HEK293T (cell line): Measurements from ENCODE around the gene SCAF11.
"Not testable (repeated sequence)": the region's sequence is repeated elsewhere in the genome, so short reads cannot be mapped to it uniquely, and the experiment has no call there.

ENCODE experiments used
- CTCF ChIA-PET: fragments of 350-600 bp; formaldehyde crosslinking; extraction: SDS; loops from one replicate; lab custom pipeline; 2021; ENCODE audit warnings: antibody characterized with exemption, inconsistent platforms; lab: Yijun Ruan, JAX
- POLR2A ChIA-PET: fragments of 350-600 bp; formaldehyde crosslinking; extraction: SDS; loops from one replicate; lab custom pipeline; 2020; ENCODE audit warnings: antibody characterized with exemption, inconsistent platforms; lab: Yijun Ruan, JAX
- DNase-seq: peaks from one replicate; pipeline ENCODE4 v3.0.0; 2012; ENCODE audit warnings: mixed read lengths; ENCODE audit errors: extremely low spot score
- ARNT ChIP-seq: fragments of 450-650 bp; IDR thresholded peaks from 2 replicates; pipeline ENCODE4 v1.6.1; 2017; ENCODE audit warnings: mild to moderate bottlenecking
- BHLHE40 ChIP-seq: fragments of 450-650 bp; IDR thresholded peaks from 2 replicates; pipeline ENCODE4 v1.6.1; 2016; ENCODE audit warnings: mild to moderate bottlenecking, moderate library complexity, borderline replicate concordance
- CTBP1 ChIP-seq: fragments of 450-650 bp; IDR thresholded peaks from 2 replicates; pipeline ENCODE4 v1.6.1; 2016; ENCODE audit warnings: borderline replicate concordance
- ELF4 ChIP-seq: fragments of 450-650 bp; IDR thresholded peaks from 2 replicates; pipeline ENCODE4 v1.6.1; 2017; ENCODE audit warnings: antibody characterized with exemption
- FOXA1 ChIP-seq: fragments of 450-650 bp; IDR thresholded peaks from 2 replicates; pipeline ENCODE4 v1.6.1; 2016; ENCODE audit warnings: mild to moderate bottlenecking
- FOXK2 ChIP-seq: fragments of 450-650 bp; IDR thresholded peaks from 2 replicates; pipeline ENCODE4 v1.6.1; 2016; ENCODE audit warnings: mild to moderate bottlenecking
- FOXM1 ChIP-seq: fragments of 450-650 bp; IDR thresholded peaks from 2 replicates; pipeline ENCODE4 v1.6.1; 2017; ENCODE audit warnings: mild to moderate bottlenecking, borderline replicate concordance
- HDGF ChIP-seq: fragments of 450-650 bp; IDR thresholded peaks from 2 replicates; pipeline ENCODE4 v1.6.1; 2017; ENCODE audit warnings: antibody characterized with exemption, borderline replicate concordance
- L3MBTL2 ChIP-seq: fragments of 450-650 bp; conservative IDR thresholded peaks from 2 replicates; pipeline ENCODE4 v1.6.1; 2016; ENCODE audit warnings: mild to moderate bottlenecking
- LEF1 ChIP-seq: fragments of 450-650 bp; IDR thresholded peaks from 2 replicates; pipeline ENCODE4 v1.6.1; 2017; ENCODE audit warnings: mild to moderate bottlenecking, borderline replicate concordance
- NFRKB ChIP-seq: fragments of 450-650 bp; IDR thresholded peaks from 2 replicates; pipeline ENCODE4 v1.6.1; 2016; ENCODE audit warnings: mild to moderate bottlenecking, moderate library complexity
- SP1 ChIP-seq: fragments of 450-650 bp; IDR thresholded peaks from 2 replicates; pipeline ENCODE4 v1.6.1; 2017
- SUZ12 ChIP-seq: fragments of 450-650 bp; IDR thresholded peaks from 2 replicates; pipeline ENCODE4 v1.6.1; 2016; ENCODE audit warnings: mild to moderate bottlenecking
- TARDBP ChIP-seq: fragments of 450-650 bp; IDR thresholded peaks from 2 replicates; pipeline ENCODE4 v1.6.1; 2016
- ZNF384 ChIP-seq: fragments of 450-650 bp; IDR thresholded peaks from 2 replicates; pipeline ENCODE4 v1.6.1; 2016
- TF ChIP-seq, protein P1 (sequence below): fragments of 450-650 bp; IDR thresholded peaks from 2 replicates; pipeline ENCODE4 v1.6.1; 2016

SCAF11 gene

DNA sequence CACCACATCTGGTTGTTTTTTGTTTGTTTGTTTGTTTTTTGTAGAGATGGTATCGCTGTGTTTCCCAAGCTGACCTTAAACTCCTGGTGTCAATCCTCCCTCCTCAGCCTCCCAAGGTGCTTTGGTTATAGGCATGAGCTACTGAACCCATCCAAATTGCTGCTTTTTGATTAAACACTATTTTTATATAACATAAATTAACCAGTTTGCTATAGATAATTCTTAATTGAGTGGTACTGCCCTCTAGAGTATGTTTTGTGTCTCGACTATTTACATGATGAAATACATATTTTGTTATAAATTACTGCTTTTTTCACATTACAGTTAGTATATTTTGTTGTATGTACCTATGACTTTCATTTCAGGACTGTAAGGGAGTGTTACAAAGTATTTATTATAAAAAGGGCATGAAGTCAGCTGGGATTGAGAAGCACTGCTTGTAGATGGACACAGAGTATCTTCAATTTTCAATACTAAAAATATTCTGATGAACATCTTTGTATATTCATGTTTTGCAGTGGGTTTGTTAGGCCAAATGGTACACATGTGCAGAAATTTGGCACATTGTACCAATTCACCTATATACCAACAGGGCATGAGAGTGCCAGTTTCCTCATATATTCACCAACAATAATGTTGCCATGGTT lies 14.9 kb upstream of the SCAF11 start:
- no peak for DNase-seq
- TF ChIP-seq TARDBP (no peak), HDGF (no peak), ZNF384 (no peak), ARNT (no peak), SUZ12 (no peak), SP1 (no peak), L3MBTL2 (no peak), FOXA1 (no peak), FOXM1 (no peak), FOXK2 (no peak), LEF1 (no peak), BHLHE40 (no peak), CTBP1 (no peak), NFRKB (no peak), ELF4 (no peak)
- TF ChIP-seq, protein P1, sequence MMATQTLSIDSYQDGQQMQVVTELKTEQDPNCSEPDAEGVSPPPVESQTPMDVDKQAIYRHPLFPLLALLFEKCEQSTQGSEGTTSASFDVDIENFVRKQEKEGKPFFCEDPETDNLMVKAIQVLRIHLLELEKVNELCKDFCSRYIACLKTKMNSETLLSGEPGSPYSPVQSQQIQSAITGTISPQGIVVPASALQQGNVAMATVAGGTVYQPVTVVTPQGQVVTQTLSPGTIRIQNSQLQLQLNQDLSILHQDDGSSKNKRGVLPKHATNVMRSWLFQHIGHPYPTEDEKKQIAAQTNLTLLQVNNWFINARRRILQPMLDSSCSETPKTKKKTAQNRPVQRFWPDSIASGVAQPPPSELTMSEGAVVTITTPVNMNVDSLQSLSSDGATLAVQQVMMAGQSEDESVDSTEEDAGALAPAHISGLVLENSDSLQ, result no peak
- CTCF ChIA-PET, result interaction anchor here (0.5 to 0.6 kb wide), 2 partner anchors 18 to 120 kb away, joined by 3 read pairs; no protein-coding TSS in a partner anchor
- POLR2A ChIA-PET, result no interaction called here

DNA sequence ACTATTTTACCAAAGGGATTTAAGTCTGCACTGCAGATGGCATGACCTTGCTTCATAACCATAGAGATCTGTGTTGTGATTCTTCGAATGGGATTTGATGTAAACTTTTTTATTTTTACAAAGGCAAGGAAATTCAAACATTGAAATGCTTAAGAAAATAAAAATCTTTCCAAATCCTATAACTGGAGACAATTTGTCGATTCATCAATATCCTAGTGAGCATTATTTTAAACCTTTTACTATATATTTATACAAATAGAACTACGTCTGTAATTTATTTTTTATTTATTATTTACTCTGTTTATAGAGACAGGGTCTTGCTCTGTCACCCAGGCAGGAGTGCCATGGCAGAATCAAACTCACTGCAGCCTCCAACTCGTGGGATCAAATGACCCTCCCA lies 14.3 kb upstream of the SCAF11 start:
- ChIA-PET POLR2A (no interaction called here), CTCF (interaction anchor here (0.5 kb wide), 1 partner anchor 120 kb away, joined by 3 read pairs; no protein-coding TSS in a partner anchor)
- no peak for DNase-seq
- no peak for TF ChIP-seq SUZ12
- TF ChIP-seq, protein P1, result no peak
- no peak for TF ChIP-seq ELF4

DNA sequence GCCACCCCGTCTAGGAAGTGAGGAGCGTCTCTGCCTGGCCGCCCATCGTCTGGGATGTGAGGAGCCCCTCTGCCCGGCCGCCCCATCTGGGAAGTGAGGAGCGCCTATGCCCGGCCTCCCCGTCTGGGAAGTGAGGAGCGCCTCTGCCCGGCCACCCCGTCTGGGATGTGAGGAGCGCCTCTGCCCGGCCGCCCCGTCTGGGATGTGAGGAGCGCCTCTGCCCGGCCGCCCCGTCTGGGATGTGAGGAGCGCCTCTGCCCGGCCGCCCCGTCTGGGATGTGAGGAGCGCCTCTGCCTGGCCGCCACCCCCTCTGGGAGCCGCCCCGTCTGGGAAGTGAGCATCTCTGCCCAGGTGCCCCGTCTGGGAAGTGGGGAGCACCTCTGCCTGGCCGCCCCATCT lies 9.7 kb upstream of the SCAF11 start:
- CTCF ChIA-PET, POLR2A ChIA-PET, DNase-seq: not testable (repeated sequence)

GRCh38 chr12:45994736-45995135 lies 4.4 kb upstream of the SCAF11 start:
- ChIA-PET POLR2A (no interaction called here), CTCF (no interaction called here)
- TF ChIP-seq FOXM1 (no peak), BHLHE40 (no peak), TARDBP (no peak)
- DNase-seq, result no peak

DNA sequence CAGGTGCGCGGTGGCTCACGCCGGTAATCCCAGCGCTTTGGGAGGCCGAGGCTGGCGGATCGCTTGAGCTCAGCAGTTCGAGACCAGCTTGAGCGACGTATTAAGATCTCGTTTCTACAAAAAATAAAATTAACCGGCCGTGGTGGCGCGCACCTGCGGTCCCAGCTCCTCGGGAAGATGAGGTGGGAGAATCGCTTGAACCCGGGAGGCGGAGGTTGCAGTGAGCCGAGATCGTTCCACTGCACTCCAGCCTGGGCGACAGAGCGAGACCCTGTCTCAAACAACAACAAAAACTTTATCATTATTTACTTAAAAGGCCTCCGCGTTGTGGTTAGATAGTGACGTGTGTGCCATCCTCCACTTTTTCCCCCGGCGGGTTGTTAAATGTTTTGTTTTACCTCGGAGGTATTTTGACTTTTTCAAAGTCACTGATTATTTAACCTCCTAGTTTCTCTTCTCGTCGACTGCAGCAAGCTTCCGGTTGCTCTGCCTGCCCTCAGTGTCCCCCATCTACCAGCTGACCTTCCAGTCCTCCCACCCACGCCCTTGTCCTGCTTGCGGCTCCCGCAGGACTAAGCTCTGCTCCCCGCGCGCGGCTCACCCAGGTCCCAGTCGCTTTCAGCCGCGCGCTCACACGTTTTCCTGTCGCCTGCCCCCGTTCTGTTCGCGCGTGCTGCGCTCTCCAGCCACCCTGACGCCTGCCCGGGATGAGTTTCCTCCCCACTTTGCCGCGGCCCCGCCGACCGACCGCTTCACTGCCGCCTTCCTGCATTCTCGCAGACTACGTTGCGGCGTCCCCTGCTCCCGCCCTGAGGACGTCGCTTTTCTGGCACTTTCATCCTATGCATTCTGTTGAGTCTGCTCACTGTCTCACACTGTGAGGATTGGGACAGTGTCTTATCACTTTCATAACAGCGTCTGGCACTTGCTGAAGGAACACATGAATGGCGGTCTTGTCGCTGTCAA lies 1.2 kb upstream of the SCAF11 start:
- peak; percentile 68 for DNase-seq
- CTCF ChIA-PET, result interaction anchor here (0.7 to 1.0 kb wide), 3 partner anchors 53 to 360 kb away, joined by 3 to 4 read pairs (median 4); no protein-coding TSS in a partner anchor
- TF ChIP-seq ELF4 (0 out of 2 replicates have a peak, but pooled peaks have one; percentile 10), HDGF (no peak), L3MBTL2 (peak; percentile 90), FOXA1 (no peak)
- POLR2A ChIA-PET, result interaction anchor here (0.8 to 3.3 kb wide), 9 partner anchors 10 to 670 kb away, joined by 3 to 12 read pairs (median 5); no protein-coding TSS in a partner anchor

GRCh38 chr12:45989721-45990467 lies 480 bp downstream of the SCAF11 start:
- TF ChIP-seq HDGF (no peak), ZNF384 (no peak), ELF4 (no peak), CTBP1 (no peak), SP1 (no peak), L3MBTL2 (no peak)
- TF ChIP-seq, protein P1, result no peak
- ChIA-PET POLR2A (interaction anchor here (0.7 to 3.3 kb wide), 3 partner anchors 206 to 262 kb away, joined by 3 to 12 read pairs (median 5); partner anchors contain the start of gene ARID2), CTCF (interaction anchor here (0.6 to 1.0 kb wide), 2 partner anchors 81 to 1268 kb away, joined by 3 to 4 read pairs; no protein-coding TSS in a partner anchor)
- peak; percentile 24 for DNase-seq
